OCI-LY7 (cell line): Measurements from ENCODE around the gene BEND4.

ENCODE experiments used
- CTCF ChIP-seq: fragments of 200-600 bp; sonication (generic); conservative IDR thresholded peaks from 2 replicates; pipeline ENCODE4 v1.5.1; 2014; ENCODE audit warnings: mild to moderate bottlenecking, antibody characterized with exemption, low read length, moderate library complexity, mixed read lengths
- EZH2phosphoT487 ChIP-seq: fragments of 200-600 bp; sonication (generic); IDR thresholded peaks from 2 replicates; pipeline ENCODE4 v1.6.1; 2018; ENCODE audit warnings: low read depth, borderline replicate concordance, mild to moderate bottlenecking, mixed run types, antibody characterized with exemption, low read length, moderate library complexity, mixed read lengths

GRCh38 chr4:42080306-42080705 is 72.1 kb downstream of the BEND4 start:
- TF ChIP-seq CTCF (no peak), EZH2phosphoT487 (no peak)
